ENCODE data around the gene NFATC2.

DNA sequence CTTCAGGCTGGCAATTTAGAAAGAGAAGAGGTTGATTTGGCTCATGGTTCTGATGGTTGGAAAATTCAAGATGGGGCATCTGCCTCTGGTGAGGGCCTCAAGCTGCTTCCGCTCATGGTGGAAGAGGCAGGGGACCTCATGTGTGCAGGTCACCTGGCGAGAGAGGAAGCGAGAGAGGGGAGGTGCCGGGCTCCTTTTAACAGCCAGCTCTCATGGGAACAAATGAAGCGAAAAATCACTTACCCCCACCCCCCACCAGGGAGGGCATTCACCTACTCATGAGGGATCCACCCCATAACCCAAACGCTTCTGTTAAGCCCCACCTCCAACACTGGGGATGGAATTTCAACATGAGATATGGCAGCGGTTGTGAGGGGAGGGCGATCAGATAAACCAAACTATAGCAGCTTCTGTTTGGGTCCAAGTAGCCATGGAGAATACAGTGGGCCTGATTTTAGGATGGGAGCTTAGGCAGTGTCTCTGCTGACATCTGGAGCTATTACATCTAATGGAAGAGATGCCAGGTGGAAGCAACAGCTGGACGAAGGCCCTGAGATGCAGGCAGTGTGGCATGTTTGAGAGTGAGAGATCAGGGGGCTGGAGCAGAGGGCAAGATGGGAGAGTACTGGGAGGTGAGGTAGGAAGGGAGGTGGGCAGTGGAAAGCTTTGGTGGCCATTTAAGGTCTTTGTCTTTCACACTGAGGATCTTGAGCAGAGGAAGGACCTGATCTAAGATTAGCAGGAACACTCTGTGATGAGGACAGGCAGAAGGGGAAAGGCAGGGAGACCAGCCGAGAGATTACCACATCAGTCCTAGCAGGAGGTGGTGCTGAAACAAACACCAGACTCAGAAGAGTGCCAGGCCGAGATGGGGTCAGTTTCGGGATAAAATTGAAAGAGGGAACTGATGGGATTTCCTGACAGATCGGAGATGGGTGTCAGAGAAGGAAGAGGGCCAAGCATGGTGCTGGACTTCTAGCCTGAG lies 161.8 kb downstream of the NFATC2 start:
- TF ChIP-seq, protein P1, sequence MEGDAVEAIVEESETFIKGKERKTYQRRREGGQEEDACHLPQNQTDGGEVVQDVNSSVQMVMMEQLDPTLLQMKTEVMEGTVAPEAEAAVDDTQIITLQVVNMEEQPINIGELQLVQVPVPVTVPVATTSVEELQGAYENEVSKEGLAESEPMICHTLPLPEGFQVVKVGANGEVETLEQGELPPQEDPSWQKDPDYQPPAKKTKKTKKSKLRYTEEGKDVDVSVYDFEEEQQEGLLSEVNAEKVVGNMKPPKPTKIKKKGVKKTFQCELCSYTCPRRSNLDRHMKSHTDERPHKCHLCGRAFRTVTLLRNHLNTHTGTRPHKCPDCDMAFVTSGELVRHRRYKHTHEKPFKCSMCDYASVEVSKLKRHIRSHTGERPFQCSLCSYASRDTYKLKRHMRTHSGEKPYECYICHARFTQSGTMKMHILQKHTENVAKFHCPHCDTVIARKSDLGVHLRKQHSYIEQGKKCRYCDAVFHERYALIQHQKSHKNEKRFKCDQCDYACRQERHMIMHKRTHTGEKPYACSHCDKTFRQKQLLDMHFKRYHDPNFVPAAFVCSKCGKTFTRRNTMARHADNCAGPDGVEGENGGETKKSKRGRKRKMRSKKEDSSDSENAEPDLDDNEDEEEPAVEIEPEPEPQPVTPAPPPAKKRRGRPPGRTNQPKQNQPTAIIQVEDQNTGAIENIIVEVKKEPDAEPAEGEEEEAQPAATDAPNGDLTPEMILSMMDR (conservative IDR thresholded peaks at IDR 0.05 in 1 of 2, IDR thresholded peaks at IDR 0.05 in 1 of 2; ENCODE audit: extremely low read depth in 1 of 2, insufficient read depth in 1 of 2, low read depth in 1 of 2, low read length in 2 of 2), result no peak
- no peak for TF ChIP-seq EZH2 (IDR thresholded peaks at IDR 0.05; ENCODE audit: borderline replicate concordance, low read length)

All from mammary epithelial cell (primary cell).